AML-193 (cell line): ENCODE results near the gene DRAM2.
"Not testable (repeated sequence)": the region's sequence is repeated elsewhere in the genome, so short reads cannot be mapped to it uniquely, and the experiment has no call there.

Source experiments
- DNase-seq, 2 experiments: peaks; one replicate each; lab custom pipeline; 2025; lab: John Stamatoyannopoulos, UW

Gene DRAM2

DNA sequence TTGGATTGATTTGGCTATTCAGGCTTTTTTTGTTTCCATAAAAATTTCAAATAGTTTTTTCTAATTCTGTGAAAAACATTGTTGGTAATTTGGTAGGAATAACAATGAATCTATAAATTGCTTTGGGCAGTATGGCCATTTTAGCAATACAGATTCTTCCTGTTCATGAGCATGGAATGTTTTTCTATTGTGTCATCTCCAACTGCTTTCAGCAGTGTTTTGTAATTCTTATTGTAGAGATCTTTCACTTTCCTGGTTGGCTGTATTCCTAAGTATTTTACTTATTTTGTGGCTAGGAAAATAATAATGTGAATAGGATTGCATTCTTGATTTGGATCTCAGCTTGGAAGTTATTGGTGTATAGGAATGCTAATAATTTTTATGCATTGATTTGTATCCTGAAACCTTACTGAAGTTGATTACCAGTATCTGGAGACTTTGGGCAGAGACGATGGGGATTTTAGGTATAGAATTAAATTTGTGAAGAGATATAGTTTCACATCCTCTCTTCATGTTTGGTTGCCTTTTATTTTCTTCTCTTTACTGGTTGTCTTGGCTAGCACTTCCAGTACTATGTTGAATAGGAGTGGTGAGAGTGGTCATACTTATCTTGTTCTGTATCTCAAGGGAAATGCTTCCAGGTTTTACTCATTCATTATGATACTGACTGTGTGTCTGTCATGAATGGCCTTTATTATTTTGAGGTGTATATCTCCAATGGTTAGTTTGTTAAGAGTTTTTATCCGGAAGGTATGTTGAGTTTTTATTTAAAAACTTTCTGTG, 57.3 kb downstream of the DRAM2 start:
- peak in 1 of 2 experiments; percentile 6 for DNase-seq

DNA sequence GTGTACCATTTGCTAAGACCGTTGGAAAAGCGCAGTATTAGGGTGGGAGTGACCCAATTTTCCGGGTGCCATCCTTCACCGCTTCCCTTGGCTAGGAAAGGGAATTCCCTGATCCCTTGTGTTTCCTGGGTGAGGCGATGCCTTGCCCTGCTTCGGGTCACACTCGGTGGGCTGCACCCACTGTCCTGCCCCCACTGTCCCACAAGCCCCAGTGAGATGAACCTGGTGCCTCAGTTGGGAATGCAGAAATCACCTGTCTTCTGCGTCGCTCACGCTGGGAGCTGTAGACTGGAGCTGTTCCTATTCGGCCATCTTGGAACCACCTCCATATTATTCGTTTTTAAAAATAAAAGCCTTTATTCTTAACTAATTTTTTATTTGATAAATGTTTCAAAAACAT, 60.6 kb downstream of the DRAM2 start:
- not testable (repeated sequence) for DNase-seq

DNA sequence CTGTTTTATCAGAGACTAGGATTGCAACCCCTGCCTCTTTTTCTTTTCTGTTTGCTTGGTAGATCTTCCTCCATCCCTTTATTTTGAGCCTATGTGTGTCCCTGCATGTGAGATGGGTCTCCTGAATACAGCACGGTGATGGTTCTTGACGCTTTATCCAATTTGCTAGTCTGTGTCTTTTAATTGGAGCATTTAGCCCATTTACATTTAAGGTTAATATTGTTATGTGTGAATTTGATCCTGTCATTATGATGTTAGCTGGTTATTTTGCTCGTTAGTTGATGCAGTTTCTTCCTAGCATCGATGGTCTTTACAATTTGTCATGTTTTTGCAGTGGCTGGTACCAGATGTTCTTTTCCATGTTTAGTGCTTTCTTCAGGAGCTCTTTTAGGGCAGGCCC, 62.6 kb downstream of the DRAM2 start:
- not testable (repeated sequence) for DNase-seq
